Left lung (tissue), 10 donors: Measurements from ENCODE around the gene NTM. TPM values are rescaled to one million over a fixed set of nuclear protein-coding genes. Genes with fewer than 3 reads are reported as not detected.

Experiments used
- ATAC-seq: fragments of 200-7000 bp; cut with Tn5 transposase; one replicate; pipeline ENCODE4 v1.9.1; 2020; ENCODE audit warnings: moderate library complexity
- DNase-seq, 4 donors: peaks; one replicate each; pipeline ENCODE4 v3.0.0-alpha.2; 2013 to 2020
- H3K27ac ChIP-seq, 2 donors: fragments of 200-600 bp; sonication (generic) in 1 of 2; one replicate each; pipeline versions ENCODE4 v1.5.0 to v1.8.0; 2020 to 2021
- H3K27me3 ChIP-seq, 2 donors: fragments of 200-600 bp; sonication (generic) in 1 of 2; one replicate each; pipeline versions ENCODE4 v1.5.0 to v1.8.0; 2020 to 2021
- H3K36me3 ChIP-seq, 2 donors: fragments of 200-600 bp; sonication (generic) in 1 of 2; one replicate each; pipeline versions ENCODE4 v1.5.0 to v1.8.0; 2020 to 2021
- H3K4me1 ChIP-seq, 2 donors: fragments of 200-600 bp; one replicate each; pipeline ENCODE4 v1.8.0; 2021
- H3K4me3 ChIP-seq, 2 donors: fragments of 200-600 bp; sonication (generic) in 1 of 2; one replicate each; pipeline versions ENCODE4 v1.5.0 to v1.8.0; 2020 to 2021; ENCODE audit warnings: mild to moderate bottlenecking in 1 of 2
- H3K9me3 ChIP-seq, 2 donors: fragments of 200-600 bp; sonication (generic) in 1 of 2; one replicate each; pipeline versions ENCODE4 v1.5.0 to v1.8.0; 2020 to 2021
- CTCF ChIP-seq, 2 donors: fragments of 200-600 bp; sonication (generic) in 1 of 2; IDR thresholded peaks; one replicate each; pipeline versions ENCODE4 v1.5.0 to v1.8.0; 2021; ENCODE audit warnings: antibody characterized with exemption in 2 of 2
- intact Hi-C, 2 donors: fragments of 100-400 bp; cut with DNase I; formaldehyde crosslinking; loops; one replicate each; pipeline versions ENCODE4 v1.11.2 to v1.14.2; 2022
- polyA plus RNA-seq, 6 donors: library from polyadenylated mRNA; unstranded; fragments of 120-200 nt; gene quantifications; one replicate each; pipeline ENCODE4 v1.2.1, GENCODE V29; 2013; ENCODE audit not compliant: insufficient read length in 6 of 6
- total RNA-seq, 2 donors: library from RNA; stranded (reverse); fragmentation: NEBNext Ultra II Directional; extraction: Animal tissue kit (Norgen Biotek cat#: 25700); gene quantifications; one replicate each; pipeline ENCODE4 v1.2.1, GENCODE V29; 2021
- donor health status: DM: no; HTN: yes; CAD: no.
- donor health status: DM: no; HTN: no; CAD: no.

NTM gene
- total and polyA plus RNA-seq, 8 donors: 9.5 to 31.0 (median 21.1) TPM

- ATAC-seq (no peak), DNase-seq (no peak)
- Histone ChIP-seq H3K4me1 (no peaks in the 10 kb centered on the region), H3K27me3 (peaks cover 0 to 13% of the 10 kb centered on the region in 2 donors), H3K4me3 (no peak overlapping the region), H3K36me3 (no peaks in the 10 kb centered on the region), H3K27ac (no peak overlapping the region), H3K9me3 (no peaks in the 10 kb centered on the region)
- TF ChIP-seq CTCF (IDR thresholded peaks at IDR 0.05): no peak
- intact Hi-C loops: no loop called here
Measured at GRCh38 chr11:131626788-131627187, 256.4 kb downstream of the NTM start.

GRCh38 chr11:131628739-131629138 is 258.3 kb downstream of the NTM start:
- Histone ChIP-seq H3K9me3 (no peaks in the 10 kb centered on the region), H3K4me3 (no peak overlapping the region), H3K36me3 (no peaks in the 10 kb centered on the region), H3K4me1 (no peaks in the 10 kb centered on the region), H3K27me3 (peaks cover 0 to 13% of the 10 kb centered on the region in 2 donors), H3K27ac (no peak overlapping the region)
- no peak for ATAC-seq
- TF ChIP-seq CTCF (IDR thresholded peaks at IDR 0.05): no peak
- DNase-seq: no peak
- intact Hi-C loops: no loop called here

- H3K27ac ChIP-seq: no peak overlapping the region
- DNase-seq: no peak
- H3K36me3 ChIP-seq: no peaks in the 10 kb centered on the region
- H3K27me3 ChIP-seq: peaks cover 0 to 13% of the 10 kb centered on the region in 2 donors
- no peak for TF ChIP-seq CTCF (IDR thresholded peaks at IDR 0.05)
- no peaks in the 10 kb centered on the region for H3K9me3 ChIP-seq
- no peak for ATAC-seq
- no peaks in the 10 kb centered on the region for H3K4me1 ChIP-seq
- intact Hi-C loops: no loop called here
- H3K4me3 ChIP-seq: no peak overlapping the region
Measured at GRCh38 chr11:131629925-131630540, 259.6 kb downstream of the NTM start.

- H3K9me3 ChIP-seq: no peaks in the 10 kb centered on the region
- intact Hi-C loops: no loop called here
- H3K4me3 ChIP-seq: no peak overlapping the region
- H3K4me1 ChIP-seq: no peaks in the 10 kb centered on the region
- no peak overlapping the region for H3K27ac ChIP-seq
- no peaks in the 10 kb centered on the region for H3K36me3 ChIP-seq
- H3K27me3 ChIP-seq: no peaks in the 10 kb centered on the region
- no peak for ATAC-seq
- no peak for DNase-seq
- no peak for TF ChIP-seq CTCF (IDR thresholded peaks at IDR 0.05)
Measured at GRCh38 chr11:131632971-131633370, 262.6 kb downstream of the NTM start.

GRCh38 chr11:131633921-131634715 is 263.7 kb downstream of the NTM start:
- DNase-seq (no peak), ATAC-seq (no peak)
- H3K36me3 ChIP-seq: no peaks in the 10 kb centered on the region
- no peak for TF ChIP-seq CTCF (IDR thresholded peaks at IDR 0.05)
- H3K27me3 ChIP-seq: no peaks in the 10 kb centered on the region
- no peak overlapping the region for H3K27ac ChIP-seq
- H3K4me3 ChIP-seq: no peak overlapping the region
- no peaks in the 10 kb centered on the region for H3K9me3 ChIP-seq
- no peaks in the 10 kb centered on the region for H3K4me1 ChIP-seq
- intact Hi-C loops: no loop called here
